GM21723 (cell line): ENCODE measurements around the gene UBR1.
"Not testable (repeated sequence)": the region's sequence is repeated elsewhere in the genome, so short reads cannot be mapped to it uniquely, and the experiment has no call there.

ENCODE experiments used
- ATAC-seq: cut with Tn5 transposase; IDR thresholded peaks from one replicate; pipeline ENCODE4 v1.9.1; 2021; ENCODE audit warnings: mild to moderate bottlenecking, moderate library complexity; ENCODE audit not compliant: unreplicated experiment

The UBR1 gene

GRCh38 chr15:43067717-43068461 is 37.9 kb downstream of the UBR1 start:
- no peak for ATAC-seq

GRCh38 chr15:43056696-43057095 is 49.1 kb downstream of the UBR1 start:
- ATAC-seq = no peak

- no peak for ATAC-seq
These were observed 53.0 kb downstream of the UBR1 start for GRCh38 chr15:43052860-43053259.

GRCh38 chr15:43048935-43049334 is 56.9 kb downstream of the UBR1 start:
- no peak for ATAC-seq

GRCh38 chr15:43046484-43046883 is 59.4 kb downstream of the UBR1 start:
- ATAC-seq = no peak

GRCh38 chr15:43042885-43043284 is 63.0 kb downstream of the UBR1 start:
- ATAC-seq = no peak

- ATAC-seq = not testable (repeated sequence)
These were observed 64.8 kb downstream of the UBR1 start for GRCh38 chr15:43041085-43041484.

GRCh38 chr15:43035240-43035639 is 70.6 kb downstream of the UBR1 start:
- ATAC-seq = not testable (repeated sequence)

GRCh38 chr15:43029476-43029875 is 76.4 kb downstream of the UBR1 start:
- no peak for ATAC-seq

- ATAC-seq = no peak
These were observed 80.7 kb downstream of the UBR1 start for GRCh38 chr15:43025150-43025549.

GRCh38 chr15:43014671-43015070 is 91.2 kb downstream of the UBR1 start:
- ATAC-seq = not testable (repeated sequence)

GRCh38 chr15:43009206-43009605 is 96.6 kb downstream of the UBR1 start:
- no peak for ATAC-seq

GRCh38 chr15:43008150-43008549 is 97.7 kb downstream of the UBR1 start:
- no peak for ATAC-seq

- ATAC-seq = no peak
These were observed 98.3 kb downstream of the UBR1 start for GRCh38 chr15:43007551-43007950.

- no peak for ATAC-seq
These were observed 98.8 kb downstream of the UBR1 start for GRCh38 chr15:43006991-43007390.

- ATAC-seq = not testable (repeated sequence)
These were observed 100.8 kb downstream of the UBR1 start for GRCh38 chr15:43004886-43005595.

GRCh38 chr15:42999201-42999779 is 106.5 kb downstream of the UBR1 start:
- ATAC-seq = no peak

- ATAC-seq = no peak
These were observed 109.0 kb downstream of the UBR1 start for GRCh38 chr15:42996871-42997270.

GRCh38 chr15:42994546-42994945 is 111.3 kb downstream of the UBR1 start:
- ATAC-seq = no peak

- ATAC-seq = no peak
These were observed 113.2 kb downstream of the UBR1 start for GRCh38 chr15:42992626-42993025.

GRCh38 chr15:42986693-42987342 is 119.0 kb downstream of the UBR1 start:
- no peak for ATAC-seq
